H9 (cell line): Measurements from ENCODE around the gene PRTN3. TPM values are rescaled to one million over a fixed set of nuclear protein-coding genes. Genes with fewer than 3 reads are reported as not detected.
A peak's percentile ranks its signal among the peaks of the same experiment; 100 is the strongest.

Source experiments
- DNase-seq: peaks from one replicate; pipeline ENCODE4 v3.0.0-alpha.2; 2017
- H2AFZ ChIP-seq: one replicate; pipeline ENCODE4 v1.6.1; 2013; ENCODE audit warnings: mild to moderate bottlenecking, low read length, control low read depth, moderate library complexity
- H2AK5ac ChIP-seq: 2 replicates; pipeline ENCODE4 v1.6.1; 2013; ENCODE audit warnings: low read length, control low read depth, mixed read lengths; ENCODE audit not compliant: insufficient read length
- H2BK120ac ChIP-seq: one replicate; pipeline ENCODE4 v1.6.1; 2013; ENCODE audit warnings: low read depth, mild to moderate bottlenecking, low read length, control low read depth, inconsistent platforms; ENCODE audit not compliant: poor library complexity, severe bottlenecking
- H2BK12ac ChIP-seq: 2 replicates; pipeline ENCODE4 v1.6.1; 2013; ENCODE audit warnings: low read length, control low read depth, mixed read lengths, low read depth; ENCODE audit not compliant: insufficient read length
- H2BK15ac ChIP-seq: 2 replicates; pipeline ENCODE4 v1.6.1; 2013; ENCODE audit warnings: low read depth, low read length, control low read depth
- H2BK20ac ChIP-seq: one replicate; pipeline ENCODE4 v1.6.1; 2013; ENCODE audit warnings: low read depth, mild to moderate bottlenecking, low read length, control low read depth, inconsistent platforms; ENCODE audit not compliant: poor library complexity, severe bottlenecking
- H2BK5ac ChIP-seq: 2 replicates; pipeline ENCODE4 v1.6.1; 2013; ENCODE audit warnings: low read length, control low read depth, mixed read lengths; ENCODE audit not compliant: insufficient read length
- H3K14ac ChIP-seq: 2 replicates; pipeline ENCODE4 v1.6.1; 2013; ENCODE audit warnings: low read length, control low read depth; ENCODE audit not compliant: insufficient read depth
- H3K18ac ChIP-seq: 2 replicates; pipeline ENCODE4 v1.6.1; 2013; ENCODE audit warnings: low read depth, mild to moderate bottlenecking, mixed read lengths, low read length, control low read depth; ENCODE audit not compliant: insufficient read length
- H3K23ac ChIP-seq: 2 replicates; pipeline ENCODE4 v1.6.1; 2013; ENCODE audit warnings: low read length, control low read depth, mixed read lengths, low read depth; ENCODE audit not compliant: insufficient read length
- H3K23me2 ChIP-seq: 2 replicates; pipeline ENCODE4 v1.6.1; 2013; ENCODE audit warnings: low read depth, mild to moderate bottlenecking, mixed read lengths, low read length, control low read depth; ENCODE audit not compliant: insufficient read length, poor library complexity, severe bottlenecking
- H3K27ac ChIP-seq: 2 replicates; pipeline ENCODE4 v1.5.1; 2013; ENCODE audit warnings: low read length, control low read depth, mixed read lengths, low read depth; ENCODE audit not compliant: insufficient read length
- H3K27me3 ChIP-seq: 2 replicates; pipeline ENCODE4 v1.6.1; 2013; ENCODE audit warnings: low read length, control low read depth, inconsistent platforms; ENCODE audit not compliant: insufficient read depth
- H3K4ac ChIP-seq: 2 replicates; pipeline ENCODE4 v1.6.1; 2013; ENCODE audit warnings: low read depth, mild to moderate bottlenecking, control low read depth, inconsistent platforms, low read length, moderate library complexity
- H3K4me1 ChIP-seq: 2 replicates; pipeline ENCODE4 v1.6.1; 2013; ENCODE audit warnings: low read length, control low read depth, inconsistent platforms; ENCODE audit not compliant: insufficient read depth
- H3K4me2 ChIP-seq: 2 replicates; pipeline ENCODE4 v1.6.1; 2013; ENCODE audit warnings: low read length, control low read depth, mixed read lengths; ENCODE audit not compliant: insufficient read length, insufficient read depth
- H3K56ac ChIP-seq: 2 replicates; pipeline ENCODE4 v1.6.1; 2013; ENCODE audit warnings: low read depth, mild to moderate bottlenecking, mixed read lengths, low read length, control low read depth; ENCODE audit not compliant: insufficient read length
- H3K79me1 ChIP-seq: 2 replicates; pipeline ENCODE4 v1.6.1; 2013; ENCODE audit warnings: low read depth, mild to moderate bottlenecking, moderate library complexity, low read length, control low read depth, inconsistent platforms; ENCODE audit not compliant: insufficient read depth, poor library complexity, severe bottlenecking
- H3K79me2 ChIP-seq: 2 replicates; pipeline ENCODE4 v1.6.1; 2013; ENCODE audit warnings: low read length, control low read depth, inconsistent platforms; ENCODE audit not compliant: insufficient read depth
- H3K9ac ChIP-seq: 2 replicates; pipeline ENCODE4 v1.6.1; 2013; ENCODE audit warnings: low read length, control low read depth, mixed read lengths; ENCODE audit not compliant: insufficient read length; ENCODE audit errors: extremely low read depth
- H3K9me3 ChIP-seq: one replicate; pipeline ENCODE4 v1.6.1; 2013; ENCODE audit warnings: low read depth, low read length, inconsistent platforms; ENCODE audit not compliant: control insufficient read depth
- H3T11ph ChIP-seq: one replicate; pipeline ENCODE4 v1.6.1; 2013; ENCODE audit warnings: mild to moderate bottlenecking, low read length, control low read depth, inconsistent platforms
- H4K20me1 ChIP-seq: one replicate; pipeline ENCODE4 v1.6.1; 2013; ENCODE audit not compliant: control insufficient read depth, insufficient read length, insufficient read depth
- H4K5ac ChIP-seq: 2 replicates; pipeline ENCODE4 v1.6.1; 2013; ENCODE audit warnings: low read depth, mild to moderate bottlenecking, mixed read lengths, low read length, control low read depth; ENCODE audit not compliant: insufficient read length
- H4K8ac ChIP-seq: replicated peaks from 2 replicates; pipeline ENCODE4 v1.6.1; 2013; ENCODE audit warnings: low read length, control low read depth, mixed read lengths, low read depth; ENCODE audit not compliant: insufficient read length
- H4K91ac ChIP-seq: 2 replicates; pipeline ENCODE4 v1.6.1; 2013; ENCODE audit warnings: low read depth, mild to moderate bottlenecking, moderate library complexity, mixed read lengths, low read length, control low read depth; ENCODE audit not compliant: insufficient read length
- H3K27ac Mint-ChIP-seq, 3 experiments: 2 replicates in 2 of 3; 3 replicates in 1 of 3; pipeline ENCODE4 v1.8.0; 2020 to 2021; ENCODE audit warnings: mixed read lengths in 3 of 3, mild to moderate bottlenecking in 1 of 3, moderate library complexity in 1 of 3
- H3K27me3 Mint-ChIP-seq: 2 replicates; pipeline ENCODE4 v1.8.0; 2021; ENCODE audit warnings: low read depth, mild to moderate bottlenecking, moderate library complexity, mixed read lengths
- H3K36me3 Mint-ChIP-seq, 3 experiments: 2 replicates in 2 of 3; 3 replicates in 1 of 3; pipeline ENCODE4 v1.8.0; 2020 to 2021; ENCODE audit warnings: low read depth in 3 of 3, mixed read lengths in 3 of 3; ENCODE audit not compliant: insufficient read depth in 1 of 3
- H3K4me1 Mint-ChIP-seq, 2 experiments: 2 replicates each; pipeline ENCODE4 v1.8.0; 2020; ENCODE audit warnings: mixed read lengths in 2 of 2
- H3K4me3 Mint-ChIP-seq, 2 experiments: 2 replicates in 1 of 2; 3 replicates in 1 of 2; pipeline ENCODE4 v1.8.0; 2020 to 2021; ENCODE audit warnings: mild to moderate bottlenecking in 2 of 2, mixed read lengths in 2 of 2, moderate library complexity in 1 of 2
- H3K9me3 Mint-ChIP-seq, 2 experiments: 2 replicates in 1 of 2; 3 replicates in 1 of 2; pipeline ENCODE4 v1.8.0; 2020; ENCODE audit warnings: mild to moderate bottlenecking in 2 of 2, mixed read lengths in 2 of 2, moderate library complexity in 1 of 2
- WGBS: extraction: QIAGEN DNeasy Blood & Tissue Kit; methylation state at CpG from one replicate; pipeline ENCODE4 v1.1.7; 2013; ENCODE audit warnings: missing lambda C conversion rate, low lambda C conversion rate, mixed read lengths; ENCODE audit not compliant: insufficient read length; ENCODE audit errors: extremely low coverage; 5-methylcytosine and 5-hydroxymethylcytosine counted together
- total RNA-seq: library from RNA; stranded (reverse); gene quantifications from 2 replicates; pipeline ENCODE4 v1.2.1, GENCODE V29; 2021
- TF ChIP-seq, protein P1 (sequence below): fragments of 200-600 bp; sonication (generic); conservative IDR thresholded peaks from 3 replicates; pipeline ENCODE4 v1.8.0; 2021; ENCODE audit warnings: antibody characterized with exemption, mild to moderate bottlenecking

Gene PRTN3
- total RNA-seq, 1 experiment from 2014 or later: 0.31 TPM

GRCh38 chr19:858868-859843, 18.4 kb downstream of the PRTN3 start, which contains the start of gene CFD:
Gene CFD (plus strand): TSS chr19:859664. CDS start chr19:859690, 26 bp downstream.
- no peaks in the 10 kb centered on the region for H3K4me1 ChIP-seq
- H3K4me1 Mint-ChIP-seq: peaks cover 0 to 7% of the 10 kb centered on the region in 2 experiments; a peak in 1 of 4 replicates
- H3K4ac ChIP-seq: no peak within 1 kb of the TSS
- peaks cover 0 to 2% of the 10 kb centered on the region in 2 experiments; a peak in 1 of 5 replicates for H3K9me3 Mint-ChIP-seq
- H3K18ac ChIP-seq: no peak within 1 kb of the TSS
- no peaks in the 10 kb centered on the region for H4K20me1 ChIP-seq
- H4K8ac ChIP-seq: no peak within 1 kb of the TSS
- no peak within 1 kb of the TSS for H3K56ac ChIP-seq
- no peak within 1 kb of the TSS for H2BK20ac ChIP-seq
- no peak within 1 kb of the TSS for H2AK5ac ChIP-seq
- peak within 1 kb of the TSS; percentile 8; the same call in 1 of the 2 replicates for H3K14ac ChIP-seq
- peaks cover 43% of the 10 kb centered on the region for H3K27me3 Mint-ChIP-seq
- no peak within 1 kb of the TSS for H2BK12ac ChIP-seq
- H3K9me3 ChIP-seq: no peaks in the 10 kb centered on the region
- no peak within 1 kb of the TSS for H3K27ac Mint-ChIP-seq
- H3K27ac ChIP-seq: no peak within 1 kb of the TSS
- H3K27me3 ChIP-seq: peaks cover 3% of the 10 kb centered on the region; the same call in 1 of the 2 replicates
- no peak within 1 kb of the TSS for H2BK15ac ChIP-seq
- H3K36me3 Mint-ChIP-seq: no peaks in the 10 kb centered on the region
- H3K23ac ChIP-seq: no peak within 1 kb of the TSS
- DNase-seq: no peak
- no peak within 1 kb of the TSS for H4K91ac ChIP-seq
- peak within 1 kb of the TSS; percentile 22 for H3K4me2 ChIP-seq
- H3K79me1 ChIP-seq: no peaks in the 10 kb centered on the region
- H3K79me2 ChIP-seq: no peaks in the 10 kb centered on the region
- no CpG with 5 or more reads among the region's 24 CpGs for WGBS
- H2AFZ ChIP-seq: no peak within 1 kb of the TSS
- no peak within 1 kb of the TSS for H2BK120ac ChIP-seq
- H3K23me2 ChIP-seq: peaks cover 3% of the 10 kb centered on the region
- no peak within 1 kb of the TSS for H3K9ac ChIP-seq
- H3T11ph ChIP-seq: no peak within 1 kb of the TSS
- no peak within 1 kb of the TSS for H2BK5ac ChIP-seq
- peak within 1 kb of the TSS; percentile 30 to 44; a peak in 3 of 5 replicates for H3K4me3 Mint-ChIP-seq
- TF ChIP-seq, protein P1, sequence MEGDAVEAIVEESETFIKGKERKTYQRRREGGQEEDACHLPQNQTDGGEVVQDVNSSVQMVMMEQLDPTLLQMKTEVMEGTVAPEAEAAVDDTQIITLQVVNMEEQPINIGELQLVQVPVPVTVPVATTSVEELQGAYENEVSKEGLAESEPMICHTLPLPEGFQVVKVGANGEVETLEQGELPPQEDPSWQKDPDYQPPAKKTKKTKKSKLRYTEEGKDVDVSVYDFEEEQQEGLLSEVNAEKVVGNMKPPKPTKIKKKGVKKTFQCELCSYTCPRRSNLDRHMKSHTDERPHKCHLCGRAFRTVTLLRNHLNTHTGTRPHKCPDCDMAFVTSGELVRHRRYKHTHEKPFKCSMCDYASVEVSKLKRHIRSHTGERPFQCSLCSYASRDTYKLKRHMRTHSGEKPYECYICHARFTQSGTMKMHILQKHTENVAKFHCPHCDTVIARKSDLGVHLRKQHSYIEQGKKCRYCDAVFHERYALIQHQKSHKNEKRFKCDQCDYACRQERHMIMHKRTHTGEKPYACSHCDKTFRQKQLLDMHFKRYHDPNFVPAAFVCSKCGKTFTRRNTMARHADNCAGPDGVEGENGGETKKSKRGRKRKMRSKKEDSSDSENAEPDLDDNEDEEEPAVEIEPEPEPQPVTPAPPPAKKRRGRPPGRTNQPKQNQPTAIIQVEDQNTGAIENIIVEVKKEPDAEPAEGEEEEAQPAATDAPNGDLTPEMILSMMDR: no peak
- no peak within 1 kb of the TSS for H4K5ac ChIP-seq
